ENCODE measurements around the gene CDHR4.

GRCh38 chr3:49791571-49791970 is 8.1 kb downstream of the CDHR4 start:
- no peak for TF ChIP-seq POLR2A (IDR thresholded peaks at IDR 0.05; ENCODE audit: low read length)
- TF ChIP-seq GATA1 (IDR thresholded peaks at IDR 0.05; ENCODE audit: low read depth, low read length): no peak

All from erythroblast (primary cell).